Choroid plexus epithelial cell (primary cell): ENCODE data around the gene DYRK1B.
"Not testable (repeated sequence)": the region's sequence is repeated elsewhere in the genome, so short reads cannot be mapped to it uniquely, and the experiment has no call there.

Experiments used
- DNase-seq: peaks from one replicate; pipeline ENCODE4 v3.0.0-alpha.2; 2010; ENCODE audit warnings: low read depth
- H3K4me3 ChIP-seq: 2 replicates; pipeline ENCODE4 v1.5.1; 2011; ENCODE audit warnings: low read depth, mild to moderate bottlenecking, control low read depth, low read length, moderate library complexity
- CTCF ChIP-seq: conservative IDR thresholded peaks from 2 replicates; pipeline ENCODE4 v1.5.1; 2011; ENCODE audit warnings: low read depth, mild to moderate bottlenecking, control low read depth, inconsistent platforms, low read length, moderate library complexity

The DYRK1B gene

GRCh38 chr19:39809368-39809767 is 24.6 kb downstream of the DYRK1B start:
- TF ChIP-seq CTCF: no peak
- no peak overlapping the region for H3K4me3 ChIP-seq

GRCh38 chr19:39808688-39809087 is 25.3 kb downstream of the DYRK1B start:
- H3K4me3 ChIP-seq, DNase-seq: not testable (repeated sequence)

More at GRCh38 chr19:39809368-39809767, 24.6 kb downstream of the DYRK1B start:
- no peak for DNase-seq

- no peak overlapping the region for H3K4me3 ChIP-seq
- TF ChIP-seq CTCF: no peak
- DNase-seq: no peak
These were observed 26.1 kb downstream of the DYRK1B start for GRCh38 chr19:39807846-39808364.

GRCh38 chr19:39805104-39805503 is 28.9 kb downstream of the DYRK1B start:
- TF ChIP-seq CTCF: no peak
- peak; percentile 30 for DNase-seq
- no peak overlapping the region for H3K4me3 ChIP-seq

GRCh38 chr19:39802958-39803357 is 31.0 kb downstream of the DYRK1B start:
- DNase-seq: no peak
- no peak overlapping the region for H3K4me3 ChIP-seq
- TF ChIP-seq CTCF: no peak

- TF ChIP-seq CTCF: no peak
- DNase-seq: no peak
- H3K4me3 ChIP-seq: no peak overlapping the region
These were observed 36.9 kb downstream of the DYRK1B start for GRCh38 chr19:39797083-39797482.

- H3K4me3 ChIP-seq: no peak overlapping the region
- no peak for DNase-seq
- TF ChIP-seq CTCF: no peak
These were observed 37.9 kb downstream of the DYRK1B start for GRCh38 chr19:39796000-39796498.
